ACC112 (cell line): ENCODE measurements around the gene IGIP.

ENCODE experiments used
- H2AFZ ChIP-seq: fragments of 200-600 bp; sonication (generic); one replicate; pipeline ENCODE4 v1.6.0; 2017; ENCODE audit warnings: antibody characterized with exemption, low read length; ENCODE audit not compliant: unreplicated experiment
- H3K27ac ChIP-seq: fragments of 200-600 bp; sonication (generic); 2 replicates; pipeline ENCODE4 v1.5.1; 2014; ENCODE audit warnings: low read depth, mild to moderate bottlenecking, antibody characterized with exemption, low read length, moderate library complexity
- H3K27me3 ChIP-seq: fragments of 200-600 bp; sonication (generic); 2 replicates; pipeline ENCODE4 v1.6.1; 2014; ENCODE audit warnings: mild to moderate bottlenecking, antibody characterized with exemption, low read length, moderate library complexity, mixed read lengths; ENCODE audit not compliant: insufficient read depth
- H3K36me3 ChIP-seq: fragments of 200-600 bp; sonication (generic); 2 replicates; pipeline ENCODE4 v1.6.1; 2016; ENCODE audit warnings: mild to moderate bottlenecking, antibody characterized with exemption, low read length, moderate library complexity, mixed read lengths; ENCODE audit not compliant: insufficient read depth
- H3K4me1 ChIP-seq: fragments of 200-600 bp; sonication (generic); one replicate; pipeline ENCODE4 v1.6.1; 2016; ENCODE audit warnings: low read length, mixed read lengths; ENCODE audit not compliant: insufficient read depth, unreplicated experiment, control insufficient read depth
- H3K4me3 ChIP-seq: fragments of 200-600 bp; sonication (generic); 2 replicates; pipeline ENCODE4 v1.5.1; 2014; ENCODE audit warnings: mild to moderate bottlenecking, low read depth, low read length
- H3K79me2 ChIP-seq: fragments of 200-600 bp; sonication (generic); one replicate; pipeline ENCODE4 v1.6.0; 2016; ENCODE audit warnings: low read length; ENCODE audit not compliant: control insufficient read depth, unreplicated experiment, insufficient read depth

Gene IGIP

GRCh38 chr5:140111011-140111858, 14.5 kb upstream of the IGIP start:
- Histone ChIP-seq H3K4me3 (no peak overlapping the region), H3K4me1 (peaks cover 34% of the 10 kb centered on the region), H2AFZ (no peak overlapping the region), H3K79me2 (peaks cover 82% of the 10 kb centered on the region), H3K27ac (no peak overlapping the region), H3K36me3 (no peaks in the 10 kb centered on the region), H3K27me3 (no peaks in the 10 kb centered on the region)

- Histone ChIP-seq H3K79me2 (peaks cover 88% of the 10 kb centered on the region), H3K27me3 (no peaks in the 10 kb centered on the region), H2AFZ (no peak overlapping the region), H3K27ac (no peak overlapping the region), H3K4me1 (peaks cover 39% of the 10 kb centered on the region), H3K4me3 (peak overlapping the region; percentile 94), H3K36me3 (no peaks in the 10 kb centered on the region)
These were observed 13.7 kb upstream of the IGIP start for GRCh38 chr5:140111859-140112551.

GRCh38 chr5:140112685-140113179, 13.0 kb upstream of the IGIP start:
- Histone ChIP-seq H2AFZ (no peak overlapping the region), H3K27me3 (no peaks in the 10 kb centered on the region), H3K79me2 (peaks cover 96% of the 10 kb centered on the region), H3K36me3 (no peaks in the 10 kb centered on the region), H3K27ac (no peak overlapping the region), H3K4me3 (peak overlapping the region; percentile 94), H3K4me1 (peaks cover 47% of the 10 kb centered on the region)

- H3K27ac ChIP-seq: no peak overlapping the region
- peak overlapping the region; percentile 94 for H3K4me3 ChIP-seq
- peaks cover 97% of the 10 kb centered on the region for H3K79me2 ChIP-seq
- peaks cover 52% of the 10 kb centered on the region for H3K4me1 ChIP-seq
- no peaks in the 10 kb centered on the region for H3K36me3 ChIP-seq
- no peaks in the 10 kb centered on the region for H3K27me3 ChIP-seq
- H2AFZ ChIP-seq: peak overlapping the region; percentile 82
These were observed 12.5 kb upstream of the IGIP start for GRCh38 chr5:140113180-140113698.

GRCh38 chr5:140113699-140114263, 12.0 kb upstream of the IGIP start, which contains the start of gene PURA:
Gene PURA, plus strand, starts transcription at chr5:140114109. Its CDS starts 73 bp downstream, at chr5:140114182.
- H3K27ac ChIP-seq: peak within 1 kb of the TSS; percentile 47; the same call in 1 of the 2 replicates
- H3K79me2 ChIP-seq: peaks cover 97% of the 10 kb centered on the region
- H3K4me1 ChIP-seq: peaks cover 56% of the 10 kb centered on the region
- H3K36me3 ChIP-seq: no peaks in the 10 kb centered on the region
- H2AFZ ChIP-seq: peak within 1 kb of the TSS; percentile 82
- H3K4me3 ChIP-seq: peak within 1 kb of the TSS; percentile 94
- no peaks in the 10 kb centered on the region for H3K27me3 ChIP-seq

- peak overlapping the region; percentile 47 for H2AFZ ChIP-seq
- H3K4me3 ChIP-seq: peak overlapping the region; percentile 94
- peaks cover 56% of the 10 kb centered on the region for H3K4me1 ChIP-seq
- no peaks in the 10 kb centered on the region for H3K36me3 ChIP-seq
- peak overlapping the region; percentile 47; the same call in 1 of the 2 replicates for H3K27ac ChIP-seq
- peaks cover 89% of the 10 kb centered on the region for H3K79me2 ChIP-seq
- no peaks in the 10 kb centered on the region for H3K27me3 ChIP-seq
These were observed 11.2 kb upstream of the IGIP start for GRCh38 chr5:140114341-140115185.

- peaks cover 51% of the 10 kb centered on the region for H3K4me1 ChIP-seq
- H3K36me3 ChIP-seq: no peaks in the 10 kb centered on the region
- H3K27me3 ChIP-seq: no peaks in the 10 kb centered on the region
- peak overlapping the region; percentile 94 for H3K4me3 ChIP-seq
- peaks cover 87% of the 10 kb centered on the region for H3K79me2 ChIP-seq
- H2AFZ ChIP-seq: no peak overlapping the region
- H3K27ac ChIP-seq: no peak overlapping the region
These were observed 10.6 kb upstream of the IGIP start for GRCh38 chr5:140115186-140115500.

- Histone ChIP-seq H3K27ac (no peak overlapping the region), H2AFZ (no peak overlapping the region), H3K79me2 (peaks cover 84% of the 10 kb centered on the region), H3K27me3 (no peaks in the 10 kb centered on the region), H3K4me3 (no peak overlapping the region), H3K36me3 (no peaks in the 10 kb centered on the region), H3K4me1 (peaks cover 54% of the 10 kb centered on the region)
These were observed 9.0 kb upstream of the IGIP start for GRCh38 chr5:140116716-140117115.

GRCh38 chr5:140117523-140117922, 8.2 kb upstream of the IGIP start:
- Histone ChIP-seq H3K27ac (no peak overlapping the region), H3K79me2 (peaks cover 84% of the 10 kb centered on the region), H3K27me3 (no peaks in the 10 kb centered on the region), H3K4me1 (peaks cover 54% of the 10 kb centered on the region), H2AFZ (no peak overlapping the region), H3K36me3 (no peaks in the 10 kb centered on the region), H3K4me3 (no peak overlapping the region)
